HG03045 (cell line): Measurements from ENCODE around the gene SKIDA1.
A peak's percentile ranks its signal among the peaks of the same experiment; 100 is the strongest.
"Not testable (repeated sequence)": the region's sequence is repeated elsewhere in the genome, so short reads cannot be mapped to it uniquely, and the experiment has no call there.

Experiments used
- ATAC-seq: cut with Tn5 transposase; IDR thresholded peaks from one replicate; pipeline ENCODE4 v1.9.1; 2021; ENCODE audit warnings: mild to moderate bottlenecking, moderate library complexity; ENCODE audit not compliant: unreplicated experiment

SKIDA1 gene

DNA sequence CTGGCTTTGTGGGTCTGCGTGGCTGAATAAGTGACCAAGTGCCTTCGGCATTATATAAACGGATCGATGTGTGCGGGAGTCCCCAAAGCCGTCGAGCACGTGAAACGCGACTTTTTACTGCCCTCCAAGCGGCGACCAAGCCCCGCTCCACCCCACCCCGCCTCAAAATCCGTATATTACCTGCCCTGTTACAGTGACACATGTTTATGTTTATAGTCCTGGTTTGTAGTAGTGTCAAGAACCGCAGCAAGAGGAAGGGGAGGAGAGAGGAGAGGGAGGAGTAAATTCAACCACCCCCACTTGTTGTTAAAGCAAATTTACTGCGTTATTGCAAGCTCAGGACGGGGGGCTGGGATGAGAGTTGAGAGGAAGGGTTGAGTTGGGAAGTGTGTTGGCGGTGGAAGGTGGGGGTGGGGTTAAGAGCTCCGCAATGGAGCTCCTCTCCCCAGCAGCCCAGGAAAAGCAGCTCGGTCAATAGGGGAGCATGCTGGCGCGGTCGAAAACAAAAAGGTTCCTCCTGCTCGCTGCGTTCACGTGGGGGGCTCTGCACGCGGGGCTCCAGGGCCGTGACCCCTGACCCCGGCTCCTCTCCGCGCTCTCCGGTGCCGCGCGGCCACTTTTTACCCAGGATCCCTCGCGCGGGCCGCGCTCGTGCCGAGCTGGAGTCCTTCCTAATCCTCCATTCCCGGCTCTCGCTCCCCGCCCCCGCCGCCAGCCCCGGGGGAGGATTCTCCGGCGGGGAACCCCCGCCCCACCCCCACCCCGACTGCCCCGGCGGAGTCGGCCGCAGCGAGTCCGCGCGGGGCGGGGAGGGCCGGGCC is at the start of gene SKIDA1:
Gene SKIDA1 (minus strand): TSS at position 316 of the 821 bp plus-strand sequence. CDS start 7,860 bp downstream, outside the sequence.
- ATAC-seq = peak; percentile 68

DNA sequence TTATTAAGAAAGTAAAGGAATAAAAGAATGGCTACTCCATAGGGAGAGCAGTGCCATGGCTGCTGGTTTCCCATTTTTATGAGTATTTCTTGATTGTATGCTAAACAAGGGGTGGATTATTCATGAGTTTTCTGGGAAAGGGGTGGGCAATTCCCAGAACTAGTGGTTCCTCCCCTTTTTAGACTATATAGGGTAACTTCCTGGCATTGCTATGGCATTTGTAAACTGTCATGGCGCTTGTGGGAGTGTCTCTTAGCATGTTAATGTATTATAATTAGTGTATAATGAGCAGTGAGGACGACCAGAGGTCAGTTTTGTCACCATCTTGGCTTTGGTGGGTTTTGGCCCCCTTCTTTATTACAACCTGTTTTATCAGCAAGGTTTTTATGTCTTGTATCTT is 49.0 kb upstream of the SKIDA1 start:
- not testable (repeated sequence) for ATAC-seq

DNA sequence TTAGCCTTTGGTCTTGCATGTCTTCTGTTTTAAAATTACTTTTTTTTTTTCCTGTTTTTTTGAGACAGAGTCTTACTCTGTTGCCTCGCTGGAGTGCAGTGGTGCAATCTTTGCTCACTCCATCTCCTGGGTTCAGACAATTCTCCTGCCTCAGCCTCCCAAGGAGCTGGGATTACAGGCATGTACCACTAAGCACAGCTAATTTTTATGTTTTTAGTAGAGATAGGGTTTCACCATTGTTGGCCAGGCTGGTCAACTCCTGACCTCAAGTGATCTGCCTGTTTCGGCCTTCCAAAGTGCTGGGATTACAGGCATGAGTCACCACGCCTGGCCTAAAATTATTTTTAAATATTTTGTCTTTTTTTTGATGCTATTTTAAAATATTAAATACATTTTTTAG is 47.1 kb upstream of the SKIDA1 start:
- no peak for ATAC-seq

GRCh38 chr10:21570761-21571521 is 45.5 kb upstream of the SKIDA1 start:
- ATAC-seq = no peak

- not testable (repeated sequence) for ATAC-seq
Measured at GRCh38 chr10:21558984-21559383, 33.5 kb upstream of the SKIDA1 start.

GRCh38 chr10:21556527-21556926 is 31.0 kb upstream of the SKIDA1 start:
- ATAC-seq = no peak

DNA sequence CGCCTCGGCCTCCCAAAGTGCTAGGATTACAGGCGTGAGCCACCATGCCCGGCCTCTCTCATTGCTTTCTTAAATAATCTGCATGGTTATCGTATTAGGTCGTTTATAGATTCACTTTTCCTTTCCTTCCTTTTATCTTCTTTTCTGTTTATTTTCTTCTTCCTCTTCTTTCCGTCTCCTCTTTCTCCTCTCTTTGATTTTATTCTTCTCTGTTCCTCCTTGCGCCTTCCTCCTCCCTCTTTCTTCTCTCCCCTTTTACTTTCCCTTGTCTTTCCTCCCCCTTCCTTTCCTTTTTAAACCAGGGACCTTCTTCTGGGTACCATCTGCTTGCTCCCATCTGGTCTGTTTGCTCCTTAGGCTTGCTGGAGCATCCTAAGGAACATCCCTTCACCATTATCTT is 27.2 kb upstream of the SKIDA1 start:
- ATAC-seq = no peak

DNA sequence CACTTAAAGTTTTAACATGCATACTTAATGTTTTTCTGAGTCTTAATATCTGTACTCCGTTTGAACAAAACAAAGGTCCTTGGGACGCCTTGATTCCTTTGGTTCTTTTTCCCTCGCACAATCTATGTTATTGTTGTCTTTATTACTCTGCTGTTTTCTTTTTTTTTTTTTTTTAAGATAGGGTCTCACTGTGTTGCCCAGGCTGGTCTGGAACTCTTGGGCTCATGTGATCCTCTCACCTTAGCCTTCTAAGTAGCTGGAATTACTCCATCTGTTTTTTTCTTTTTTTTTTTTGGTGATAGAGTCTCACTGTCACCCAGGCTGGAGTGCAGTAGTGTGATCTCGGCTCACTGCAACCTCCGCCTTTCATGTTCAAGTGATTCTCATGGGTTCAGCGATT is 21.8 kb upstream of the SKIDA1 start:
- no peak for ATAC-seq

DNA sequence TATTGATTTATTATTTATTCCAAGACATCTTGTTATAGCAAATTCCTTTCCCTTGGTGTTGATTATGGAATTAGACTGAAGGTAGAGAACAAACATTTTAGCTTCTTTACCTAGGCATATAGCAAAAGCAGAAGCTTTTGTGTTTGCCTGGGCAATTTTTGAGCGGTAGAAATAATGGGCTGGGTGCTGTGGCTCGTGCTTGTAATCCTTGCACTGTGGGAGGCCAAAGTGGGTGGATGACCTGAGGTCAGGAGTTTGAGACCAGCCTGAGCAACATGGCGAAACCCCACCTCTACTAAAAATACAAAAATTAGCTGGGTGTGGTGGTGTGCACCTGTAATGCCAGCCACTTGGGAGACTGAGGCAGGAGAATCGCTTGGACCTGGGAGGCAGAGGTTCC is 15.2 kb upstream of the SKIDA1 start:
- ATAC-seq = not testable (repeated sequence)

GRCh38 chr10:21536874-21537273 is 11.4 kb upstream of the SKIDA1 start:
- ATAC-seq = no peak

DNA sequence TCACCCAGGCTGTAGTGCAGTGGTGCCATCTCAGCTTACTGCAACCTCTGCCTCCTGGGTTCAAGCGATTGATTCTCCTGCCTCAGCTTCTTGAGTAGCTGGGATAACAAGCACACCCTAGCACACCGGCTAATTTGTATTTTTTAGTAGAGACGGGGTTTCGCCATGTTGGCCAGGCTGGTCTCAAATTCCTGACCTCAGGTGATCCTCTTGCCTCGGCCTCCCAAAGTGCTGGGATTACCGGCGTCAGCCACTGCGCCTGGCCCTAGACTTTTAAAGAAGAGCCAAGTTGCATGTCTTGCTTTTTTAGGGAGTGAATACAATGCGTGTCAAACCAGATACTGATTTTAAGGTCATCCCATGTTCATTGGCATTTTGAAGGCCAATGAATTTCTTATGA is 10.5 kb upstream of the SKIDA1 start:
- ATAC-seq = not testable (repeated sequence)

GRCh38 chr10:21535494-21535965 is 10.0 kb upstream of the SKIDA1 start:
- no peak for ATAC-seq

DNA sequence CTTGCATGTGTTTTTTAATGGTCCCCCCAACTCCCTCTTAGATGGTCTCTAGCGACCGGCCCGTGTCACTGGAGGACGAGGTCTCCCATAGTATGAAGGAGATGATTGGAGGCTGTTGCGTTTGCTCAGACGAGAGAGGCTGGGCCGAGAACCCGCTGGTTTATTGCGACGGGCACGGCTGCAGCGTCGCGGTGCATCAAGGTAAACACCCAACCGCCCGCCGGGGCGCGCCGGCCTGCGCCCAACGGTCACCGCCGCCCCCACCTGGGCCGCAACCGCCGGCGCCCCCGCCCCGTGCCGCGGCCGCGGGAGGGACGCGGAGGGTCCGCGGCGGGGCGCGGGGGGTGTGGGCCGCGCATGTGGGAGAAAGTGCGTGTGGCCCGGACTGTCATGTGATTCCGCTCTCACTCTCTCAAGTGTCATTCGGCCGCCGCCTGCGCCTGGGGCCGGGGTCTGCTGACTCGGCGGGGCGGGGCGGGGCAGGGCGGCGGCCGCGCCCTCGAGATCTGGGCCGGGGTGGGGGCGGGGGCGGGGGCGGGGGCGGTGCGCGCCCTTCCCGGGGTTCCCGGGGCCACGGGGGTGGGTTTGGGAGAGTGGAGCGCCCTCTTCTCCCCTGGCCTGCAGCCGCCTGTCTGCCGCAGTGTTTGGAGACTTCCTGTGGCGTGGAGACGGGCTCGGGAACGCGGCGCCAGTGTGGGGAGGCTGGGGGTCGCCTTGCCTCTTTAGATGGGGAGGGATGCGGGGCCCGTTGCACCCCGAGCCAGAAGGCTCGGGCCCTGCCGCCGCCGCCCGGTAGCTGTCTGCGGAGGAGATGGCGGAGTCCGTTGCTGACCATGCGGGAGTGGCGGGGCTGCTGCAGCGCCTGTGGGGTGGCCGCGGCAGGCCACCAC is 9.4 kb upstream of the SKIDA1 start:
- peak; percentile 21 for ATAC-seq

- ATAC-seq = no peak
Measured at GRCh38 chr10:21534280-21534586, 8.8 kb upstream of the SKIDA1 start.

- peak; percentile 90 for ATAC-seq
Measured at GRCh38 chr10:21533467-21534279, 8.2 kb upstream of the SKIDA1 start, which contains the start of gene MLLT10. MLLT10 (plus strand) TSS chr10:21534232; CDS start chr10:21534645, 413 bp downstream.

- ATAC-seq = no peak
Measured at GRCh38 chr10:21532694-21533466, 7.4 kb upstream of the SKIDA1 start.

DNA sequence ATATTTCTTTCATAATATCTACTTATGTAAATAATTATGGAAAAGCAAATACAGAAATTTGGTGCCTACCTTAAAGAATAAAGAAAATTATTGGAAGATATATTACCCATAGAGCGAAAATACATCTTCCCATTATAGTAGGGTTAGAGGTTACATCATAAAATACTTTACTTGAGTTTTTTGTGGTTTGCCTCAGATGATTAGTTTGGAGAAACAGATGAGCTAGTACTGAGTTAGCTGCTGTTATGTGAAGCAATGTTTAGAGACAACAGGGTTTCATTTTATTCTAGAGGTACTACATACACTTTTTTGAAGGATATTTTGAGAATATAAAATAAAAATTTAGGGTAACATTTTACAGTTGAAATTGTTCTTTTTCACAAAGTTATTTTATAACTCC is 5.7 kb upstream of the SKIDA1 start:
- ATAC-seq = no peak

GRCh38 chr10:21530641-21531040 is 5.2 kb upstream of the SKIDA1 start:
- no peak for ATAC-seq

GRCh38 chr10:21530168-21530567 is 4.7 kb upstream of the SKIDA1 start:
- no peak for ATAC-seq
